GM18858 (cell line): ENCODE results near the gene LILRB2.
"Not testable (repeated sequence)": the region's sequence is repeated elsewhere in the genome, so short reads cannot be mapped to it uniquely, and the experiment has no call there.

Experiments used
- ATAC-seq: cut with Tn5 transposase; IDR thresholded peaks from one replicate; pipeline ENCODE4 v1.9.1; 2021; ENCODE audit not compliant: unreplicated experiment

The LILRB2 gene

GRCh38 chr19:54281007-54281728 lies at the start of gene LILRB2:
LILRB2 (minus strand) TSS chr19:54281110; CDS start chr19:54280496, 614 bp downstream.
- ATAC-seq, result no peak

- no peak for ATAC-seq
Observed at GRCh38 chr19:54329476-54330165, 48.7 kb upstream of the LILRB2 start.

GRCh38 chr19:54328781-54329180 lies 47.9 kb upstream of the LILRB2 start:
- ATAC-seq, result not testable (repeated sequence)

GRCh38 chr19:54325631-54326030 lies 44.7 kb upstream of the LILRB2 start:
- no peak for ATAC-seq

- ATAC-seq, result no peak
Observed at GRCh38 chr19:54325194-54325621, 44.3 kb upstream of the LILRB2 start.

GRCh38 chr19:54324071-54324470 lies 43.2 kb upstream of the LILRB2 start:
- no peak for ATAC-seq

- ATAC-seq, result not testable (repeated sequence)
Observed at GRCh38 chr19:54322934-54323333, 42.0 kb upstream of the LILRB2 start.

- not testable (repeated sequence) for ATAC-seq
Observed at GRCh38 chr19:54322295-54322694, 41.4 kb upstream of the LILRB2 start.

GRCh38 chr19:54319892-54320670 lies 39.2 kb upstream of the LILRB2 start:
- no peak for ATAC-seq

GRCh38 chr19:54319049-54319448 lies 38.1 kb upstream of the LILRB2 start:
- ATAC-seq, result no peak

- ATAC-seq, result no peak
Observed at GRCh38 chr19:54317965-54318240, 37.0 kb upstream of the LILRB2 start.

- no peak for ATAC-seq
Observed at GRCh38 chr19:54317108-54317964, 36.4 kb upstream of the LILRB2 start.

- ATAC-seq, result no peak
Observed at GRCh38 chr19:54316746-54317107, 35.8 kb upstream of the LILRB2 start.

- no peak for ATAC-seq
Observed at GRCh38 chr19:54315956-54316355, 35.0 kb upstream of the LILRB2 start.

GRCh38 chr19:54312436-54313377 lies 31.8 kb upstream of the LILRB2 start, which contains the start of gene LILRA5:
LILRA5 (minus strand) TSS chr19:54313166; CDS start chr19:54313019, 147 bp downstream.
- no peak for ATAC-seq

- ATAC-seq, result no peak
Observed at GRCh38 chr19:54312011-54312410, 31.1 kb upstream of the LILRB2 start.

GRCh38 chr19:54311486-54311885 lies 30.6 kb upstream of the LILRB2 start:
- no peak for ATAC-seq

- ATAC-seq, result no peak
Observed at GRCh38 chr19:54310543-54310942, 29.6 kb upstream of the LILRB2 start.

- ATAC-seq, result no peak
Observed at GRCh38 chr19:54309811-54310210, 28.9 kb upstream of the LILRB2 start.
